Peyer's patch (tissue), 4 donors: ENCODE data around the gene PSMB3.

Experiments
- POLR2A ChIP-seq, 2 donors: fragments of 450-650 bp; IDR thresholded peaks; one replicate each; pipeline ENCODE4 v1.5.1; 2017; ENCODE audit warnings: antibody characterized with exemption in 2 of 2, mild to moderate bottlenecking in 2 of 2, moderate library complexity in 2 of 2
- TF ChIP-seq, protein P1 (sequence below), 6 experiments: fragments of 450-650 bp in 4 of 6; fragments of 200-600 bp in 2 of 6; sonication (generic) in 1 of 6; IDR thresholded peaks; one replicate each; pipeline ENCODE4 v1.5.1; 2017 to 2019; ENCODE audit warnings: antibody characterized with exemption in 6 of 6, mild to moderate bottlenecking in 3 of 6, moderate library complexity in 1 of 6

DNA sequence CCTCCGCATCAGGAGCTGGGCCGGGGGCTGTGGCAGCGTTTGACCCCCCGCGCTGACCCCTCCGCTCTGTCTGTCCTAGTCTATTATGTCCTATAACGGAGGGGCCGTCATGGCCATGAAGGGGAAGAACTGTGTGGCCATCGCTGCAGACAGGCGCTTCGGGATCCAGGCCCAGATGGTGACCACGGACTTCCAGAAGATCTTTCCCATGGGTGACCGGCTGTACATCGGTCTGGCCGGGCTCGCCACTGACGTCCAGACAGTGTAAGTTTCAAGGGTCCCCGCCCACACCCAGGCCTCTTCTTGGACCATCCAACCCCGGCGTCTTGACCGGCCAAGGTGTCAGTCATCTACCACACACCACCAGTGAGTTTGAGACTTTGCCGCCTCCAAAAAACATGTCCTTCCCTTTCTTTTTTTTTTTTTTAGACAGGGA, 548 bp downstream of the PSMB3 start:
- TF ChIP-seq, protein P1, sequence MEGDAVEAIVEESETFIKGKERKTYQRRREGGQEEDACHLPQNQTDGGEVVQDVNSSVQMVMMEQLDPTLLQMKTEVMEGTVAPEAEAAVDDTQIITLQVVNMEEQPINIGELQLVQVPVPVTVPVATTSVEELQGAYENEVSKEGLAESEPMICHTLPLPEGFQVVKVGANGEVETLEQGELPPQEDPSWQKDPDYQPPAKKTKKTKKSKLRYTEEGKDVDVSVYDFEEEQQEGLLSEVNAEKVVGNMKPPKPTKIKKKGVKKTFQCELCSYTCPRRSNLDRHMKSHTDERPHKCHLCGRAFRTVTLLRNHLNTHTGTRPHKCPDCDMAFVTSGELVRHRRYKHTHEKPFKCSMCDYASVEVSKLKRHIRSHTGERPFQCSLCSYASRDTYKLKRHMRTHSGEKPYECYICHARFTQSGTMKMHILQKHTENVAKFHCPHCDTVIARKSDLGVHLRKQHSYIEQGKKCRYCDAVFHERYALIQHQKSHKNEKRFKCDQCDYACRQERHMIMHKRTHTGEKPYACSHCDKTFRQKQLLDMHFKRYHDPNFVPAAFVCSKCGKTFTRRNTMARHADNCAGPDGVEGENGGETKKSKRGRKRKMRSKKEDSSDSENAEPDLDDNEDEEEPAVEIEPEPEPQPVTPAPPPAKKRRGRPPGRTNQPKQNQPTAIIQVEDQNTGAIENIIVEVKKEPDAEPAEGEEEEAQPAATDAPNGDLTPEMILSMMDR (IDR thresholded peaks at IDR 0.05), result no peak
- TF ChIP-seq POLR2A (IDR thresholded peaks at IDR 0.05), result no peak
